Pancreas (tissue), 10 donors: Measurements from ENCODE around the gene NCBP2L. TPM values are rescaled to one million over a fixed set of nuclear protein-coding genes. Genes with fewer than 3 reads are reported as not detected.

Source experiments
- ATAC-seq, 4 donors: fragments of 200-7000 bp; cut with Tn5 transposase; one replicate each; pipeline versions ENCODE4 v1.8.0 to v1.9.1; 2020; ENCODE audit warnings: mild to moderate bottlenecking in 4 of 4, moderate library complexity in 4 of 4
- DNase-seq, 6 donors: peaks; one replicate each; pipeline ENCODE4 v3.0.0-alpha.2; 2020
- FAIRE-seq: peaks from 2 replicates; lab custom pipeline; 2012; peaks lifted over from hg19 to GRCh38; lab: Jason Lieb, UNC
- H3K27ac ChIP-seq, 4 donors: fragments of 200-600 bp; sonication (generic); 1 replicate in 3 of 4; 2 replicates in 1 of 4; pipeline versions ENCODE4 v1.5.0 to v1.8.0; 2020
- H3K27me3 ChIP-seq, 4 donors: fragments of 200-600 bp; one replicate each; pipeline ENCODE4 v1.8.0; 2021
- H3K36me3 ChIP-seq, 3 donors: fragments of 200-600 bp; sonication (generic) in 1 of 3; one replicate each; pipeline versions ENCODE4 v1.5.0 to v1.8.0; 2020 to 2021
- H3K4me1 ChIP-seq, 3 donors: fragments of 200-600 bp; one replicate each; pipeline ENCODE4 v1.8.0; 2021
- H3K4me3 ChIP-seq, 4 donors: fragments of 200-600 bp; sonication (generic) in 2 of 4; one replicate each; pipeline versions ENCODE4 v1.5.0 to v1.8.0; 2020 to 2021
- H3K9me3 ChIP-seq, 4 donors: fragments of 200-600 bp; one replicate each; pipeline ENCODE4 v1.8.0; 2021
- WGBS, 2 donors: extraction: QIAGEN DNeasy Blood & Tissue Kit; methylation state at CpG; one replicate each; pipeline ENCODE4 v1.1.7; 2013; 5-methylcytosine and 5-hydroxymethylcytosine counted together
- intact Hi-C, 3 donors: fragments of 100-400 bp; cut with DNase I; formaldehyde crosslinking; loops; one replicate each; pipeline versions ENCODE4 v1.11.1 to v1.14.2; 2022
- polyA plus RNA-seq, 2 donors: library from polyadenylated mRNA; stranded (reverse); fragments of 200-250 nt; gene quantifications; one replicate each; pipeline ENCODE4 v1.2.3, GENCODE V29; 2013
- total RNA-seq, 6 donors: library from RNA; stranded (reverse); fragmentation: NEBNext Ultra II Directional in 4 of 6; extraction: Animal tissue kit (Norgen Biotek cat#: 25700) in 4 of 6; gene quantifications; one replicate each; pipeline versions ENCODE4 v1.2.1 to v1.2.4, GENCODE V29; 2021 to 2023
- TF ChIP-seq, protein P1 (sequence below), 4 donors: fragments of 200-600 bp; sonication (generic) in 3 of 4; IDR thresholded peaks; one replicate each; pipeline versions ENCODE4 v1.5.0 to v1.8.0; 2021; ENCODE audit warnings: antibody characterized with exemption in 4 of 4
- donor health status: healthy with polysubstance abuse.
- donor health status: DM: no; HTN: no; CAD: no; lungs with moderate emphysema.
- donor health status: DM: no; HTN: no; CAD: no.
- donor health status: control.
- donor health status: control.
- donor health status: Bipolar disorder and iron deficiency.
- donor health status: DM: yes; HTN: yes; CAD: no.
- donor health status: DM: no; HTN: no; CAD: no.
- donor health status: DM: no; HTN: no; CAD: no.
- donor health status: DM: yes; HTN: yes; CAD: no.

The NCBP2L gene
- total and polyA plus RNA-seq, 8 donors: 0.11 to 0.38 (median 0.20) TPM; not detected in 3

DNA sequence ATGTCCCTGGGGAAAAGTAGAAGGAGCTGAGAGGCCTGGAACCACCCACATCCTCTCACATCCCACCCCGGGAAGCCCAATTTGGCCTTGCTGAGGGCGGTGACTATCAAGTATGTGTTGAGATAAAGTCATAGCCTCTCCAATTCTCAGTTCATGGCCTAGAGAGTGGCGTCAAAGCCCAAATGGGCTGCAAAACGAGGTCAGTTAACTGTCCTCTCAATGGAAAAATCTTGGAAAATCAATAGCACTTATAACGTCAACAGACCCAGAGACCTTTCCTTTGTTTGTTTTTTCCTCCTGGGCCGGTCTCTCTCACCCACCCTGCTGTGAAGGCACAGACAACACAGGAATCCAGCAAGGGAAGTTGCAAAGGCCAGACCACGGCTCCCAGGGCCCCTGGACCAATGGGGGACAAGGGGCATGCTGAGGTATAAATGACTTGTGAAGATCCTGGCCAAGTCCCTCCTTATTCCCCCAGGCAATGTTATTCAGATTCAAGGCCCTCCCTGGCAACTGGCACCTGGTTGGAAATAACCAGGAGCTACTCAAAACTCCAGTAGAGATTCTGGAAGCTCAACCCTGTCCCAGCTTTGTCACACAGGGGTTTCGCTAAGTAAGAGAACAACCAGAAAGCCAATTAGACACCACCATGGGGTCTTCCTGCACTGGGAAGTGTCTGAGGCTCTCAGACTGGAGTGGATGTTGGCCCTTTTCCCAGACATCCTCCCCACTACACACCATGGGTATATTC, 40.6 kb upstream of the NCBP2L start:
- WGBS, 2 donors: 31 to 35% methylated on average over 8 of the region's 8 CpGs
- Histone ChIP-seq H3K36me3 (no peaks in the 10 kb centered on the region), H3K4me3 (no peak overlapping the region), H3K27ac (peak overlapping the region; percentile 22 to 58 (median 34)), H3K9me3 (no peaks in the 10 kb centered on the region), H3K4me1 (peaks cover 10 to 15% (median 12%) of the 10 kb centered on the region in 3 donors), H3K27me3 (no peaks in the 10 kb centered on the region)
- TF ChIP-seq, protein P1, sequence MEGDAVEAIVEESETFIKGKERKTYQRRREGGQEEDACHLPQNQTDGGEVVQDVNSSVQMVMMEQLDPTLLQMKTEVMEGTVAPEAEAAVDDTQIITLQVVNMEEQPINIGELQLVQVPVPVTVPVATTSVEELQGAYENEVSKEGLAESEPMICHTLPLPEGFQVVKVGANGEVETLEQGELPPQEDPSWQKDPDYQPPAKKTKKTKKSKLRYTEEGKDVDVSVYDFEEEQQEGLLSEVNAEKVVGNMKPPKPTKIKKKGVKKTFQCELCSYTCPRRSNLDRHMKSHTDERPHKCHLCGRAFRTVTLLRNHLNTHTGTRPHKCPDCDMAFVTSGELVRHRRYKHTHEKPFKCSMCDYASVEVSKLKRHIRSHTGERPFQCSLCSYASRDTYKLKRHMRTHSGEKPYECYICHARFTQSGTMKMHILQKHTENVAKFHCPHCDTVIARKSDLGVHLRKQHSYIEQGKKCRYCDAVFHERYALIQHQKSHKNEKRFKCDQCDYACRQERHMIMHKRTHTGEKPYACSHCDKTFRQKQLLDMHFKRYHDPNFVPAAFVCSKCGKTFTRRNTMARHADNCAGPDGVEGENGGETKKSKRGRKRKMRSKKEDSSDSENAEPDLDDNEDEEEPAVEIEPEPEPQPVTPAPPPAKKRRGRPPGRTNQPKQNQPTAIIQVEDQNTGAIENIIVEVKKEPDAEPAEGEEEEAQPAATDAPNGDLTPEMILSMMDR (IDR thresholded peaks at IDR 0.05): no peak
- FAIRE-seq: no peak
- peak in 2 of 6 donors; percentile 32 to 40 for DNase-seq
- ATAC-seq: peak in 2 of 4 donors; percentile 3 to 6
- intact Hi-C loops: no loop called here

DNA sequence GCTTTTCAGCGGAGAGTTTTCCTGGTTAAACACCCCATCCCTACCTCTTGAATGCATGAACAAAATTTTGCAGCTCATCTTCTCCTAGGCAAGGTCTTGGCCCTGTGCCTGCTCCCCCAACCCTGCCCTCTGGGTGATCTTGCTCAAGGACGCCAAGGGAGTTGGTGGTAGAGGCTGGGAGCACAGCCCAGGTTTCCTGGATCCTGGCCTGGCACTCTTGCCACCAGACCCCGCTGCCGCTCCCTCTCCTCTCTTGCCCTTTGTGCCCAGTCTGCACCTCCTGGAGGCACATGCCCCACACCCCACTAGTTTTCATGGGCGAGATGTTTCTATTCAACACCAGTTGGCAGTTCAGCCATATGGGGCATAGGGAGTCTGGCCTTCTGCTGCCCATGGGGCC, 39.3 kb upstream of the NCBP2L start:
- FAIRE-seq (no peak), DNase-seq (peak in 1 of 6 donors; percentile 54), ATAC-seq (peak in 1 of 4 donors; percentile 14)
- TF ChIP-seq, protein P1 (IDR thresholded peaks at IDR 0.05): no peak
- no peaks in the 10 kb centered on the region for H3K36me3 ChIP-seq
- H3K27ac ChIP-seq: peak overlapping the region in 2 of 4 donors; percentile 22 to 58
- H3K4me1 ChIP-seq: peaks cover 15 to 22% (median 18%) of the 10 kb centered on the region in 3 donors
- intact Hi-C loops: no loop called here
- H3K27me3 ChIP-seq: peaks cover 0 to 4% (median 0%) of the 10 kb centered on the region in 4 donors
- H3K4me3 ChIP-seq: no peak overlapping the region
- H3K9me3 ChIP-seq: no peaks in the 10 kb centered on the region
- 52 to 63% methylated on average over 5 of the region's 5 CpGs for WGBS, 2 donors

DNA sequence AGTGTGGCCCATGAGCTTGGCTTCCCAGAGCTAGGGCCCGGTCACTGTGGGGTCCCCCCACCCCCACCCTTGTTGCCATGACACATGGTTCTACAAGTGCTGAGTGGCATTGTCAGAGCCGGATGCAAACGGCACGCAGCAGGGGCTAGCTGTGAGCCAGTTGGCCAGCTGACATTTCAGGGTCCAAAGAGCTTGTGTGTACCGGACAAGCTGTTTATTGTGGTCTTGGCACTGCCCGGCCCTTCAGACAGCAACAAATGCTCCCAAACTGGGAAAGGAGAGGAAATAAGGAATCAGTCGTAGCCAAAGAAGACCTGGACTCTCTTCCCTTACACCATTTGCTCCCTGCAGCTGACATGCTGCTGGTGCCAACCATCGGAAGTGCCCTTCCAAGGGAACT, 38.8 kb upstream of the NCBP2L start:
- 67 to 76% methylated on average over 8 of the region's 8 CpGs for WGBS, 2 donors
- H3K9me3 ChIP-seq: no peaks in the 10 kb centered on the region
- FAIRE-seq (no peak), ATAC-seq (no peak), DNase-seq (no peak)
- intact Hi-C loops: no loop called here
- peaks cover 0 to 4% (median 0%) of the 10 kb centered on the region in 4 donors for H3K27me3 ChIP-seq
- H3K27ac ChIP-seq: peak overlapping the region in 2 of 4 donors; percentile 22 to 58
- H3K36me3 ChIP-seq: no peaks in the 10 kb centered on the region
- H3K4me3 ChIP-seq: no peak overlapping the region
- peaks cover 15 to 24% (median 21%) of the 10 kb centered on the region in 3 donors for H3K4me1 ChIP-seq
- TF ChIP-seq, protein P1 (IDR thresholded peaks at IDR 0.05): no peak

DNA sequence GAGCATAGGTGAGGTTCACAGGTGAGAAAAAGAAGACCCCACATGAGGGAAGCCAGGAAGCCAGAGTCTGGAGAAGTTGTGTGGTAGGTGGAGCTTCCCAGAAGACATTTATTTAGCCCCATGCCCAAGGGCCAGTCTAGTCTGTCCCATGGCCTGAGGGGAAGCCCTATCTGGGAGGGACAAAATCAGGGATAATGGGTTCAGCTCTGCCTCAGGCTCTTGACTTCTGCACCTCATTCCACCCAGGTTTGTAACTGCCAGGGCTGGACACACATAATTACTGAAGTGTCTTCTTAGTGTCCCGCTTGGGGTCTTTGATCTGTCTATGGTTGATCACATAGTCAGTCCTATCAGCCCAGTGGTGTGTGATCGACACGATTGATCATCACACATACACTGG, 38.0 kb upstream of the NCBP2L start:
- Histone ChIP-seq H3K36me3 (no peaks in the 10 kb centered on the region), H3K27me3 (peaks cover 0 to 4% (median 0%) of the 10 kb centered on the region in 4 donors), H3K9me3 (no peaks in the 10 kb centered on the region), H3K4me1 (peaks cover 15 to 24% (median 19%) of the 10 kb centered on the region in 3 donors), H3K27ac (no peak overlapping the region), H3K4me3 (no peak overlapping the region)
- no peak for FAIRE-seq
- WGBS, 2 donors: 79 to 95% methylated on average over 3 of the region's 3 CpGs
- TF ChIP-seq, protein P1 (IDR thresholded peaks at IDR 0.05): no peak
- ATAC-seq: no peak
- no peak for DNase-seq
- intact Hi-C loops: no loop called here

DNA sequence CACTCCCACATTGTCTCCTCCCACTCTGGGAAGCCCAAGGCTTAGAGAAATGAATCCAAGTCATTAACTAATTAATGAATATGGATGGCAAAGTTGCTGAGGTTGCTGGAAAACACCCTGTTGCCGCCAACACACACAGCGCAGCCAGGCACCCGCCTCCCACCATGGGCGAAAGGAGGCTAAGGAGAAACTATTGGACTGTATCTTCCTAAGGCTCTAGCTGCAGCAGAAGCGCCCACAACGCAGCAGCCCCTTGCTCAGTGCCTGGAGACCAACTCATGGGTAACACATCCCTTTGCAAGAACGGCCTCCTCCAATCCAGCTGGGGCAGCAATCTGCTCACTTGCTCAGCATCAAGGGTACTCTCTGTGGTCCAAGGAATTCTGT, 36.1 kb upstream of the NCBP2L start:
- intact Hi-C loops: no loop called here
- H3K9me3 ChIP-seq: no peaks in the 10 kb centered on the region
- no peaks in the 10 kb centered on the region for H3K36me3 ChIP-seq
- TF ChIP-seq, protein P1 (IDR thresholded peaks at IDR 0.05): no peak
- ATAC-seq (peak in 1 of 4 donors; percentile 4), FAIRE-seq (no peak), DNase-seq (peak in 1 of 6 donors; percentile 57)
- 57 to 64% methylated on average over 7 of the region's 7 CpGs for WGBS, 2 donors
- H3K4me3 ChIP-seq: no peak overlapping the region
- H3K4me1 ChIP-seq: peaks cover 15 to 24% (median 19%) of the 10 kb centered on the region in 3 donors
- peaks cover 0 to 4% (median 0%) of the 10 kb centered on the region in 4 donors for H3K27me3 ChIP-seq
- H3K27ac ChIP-seq: peak overlapping the region in 3 of 4 donors; percentile 64 to 84 (median 81)
